GM19455 (cell line): Measurements from ENCODE around the gene TSKS.

Experiments used
- ATAC-seq: cut with Tn5 transposase; IDR thresholded peaks from one replicate; pipeline ENCODE4 v1.9.1; 2021; ENCODE audit not compliant: unreplicated experiment

Gene TSKS

GRCh38 chr19:49763230-49763629 is at the start of gene TSKS:
TSS of gene TSKS (minus strand) at chr19:49763306. CDS start at chr19:49763247, 59 bp downstream.
- ATAC-seq: no peak

GRCh38 chr19:49812452-49812996 is 49.4 kb upstream of the TSKS start:
- no peak for ATAC-seq

- ATAC-seq: no peak
Observed at GRCh38 chr19:49811328-49811727, 48.2 kb upstream of the TSKS start.

GRCh38 chr19:49809941-49810389 is 46.9 kb upstream of the TSKS start:
- no peak for ATAC-seq

GRCh38 chr19:49809160-49809940 is 46.2 kb upstream of the TSKS start:
- no peak for ATAC-seq

- no peak for ATAC-seq
Observed at GRCh38 chr19:49808711-49809159, 45.6 kb upstream of the TSKS start.

- no peak for ATAC-seq
Observed at GRCh38 chr19:49807904-49808675, 45.0 kb upstream of the TSKS start.

- ATAC-seq: no peak
Observed at GRCh38 chr19:49807058-49807903, 44.2 kb upstream of the TSKS start.

GRCh38 chr19:49806620-49806959 is 43.5 kb upstream of the TSKS start:
- ATAC-seq: no peak

GRCh38 chr19:49805822-49806619 is 42.9 kb upstream of the TSKS start:
- no peak for ATAC-seq

GRCh38 chr19:49803529-49803856 is 40.4 kb upstream of the TSKS start:
- ATAC-seq: no peak

GRCh38 chr19:49802836-49803528 is 39.9 kb upstream of the TSKS start:
- ATAC-seq: no peak

- ATAC-seq: no peak
Observed at GRCh38 chr19:49801966-49802661, 39.0 kb upstream of the TSKS start.

- no peak for ATAC-seq
Observed at GRCh38 chr19:49801401-49801888, 38.3 kb upstream of the TSKS start.

GRCh38 chr19:49800771-49801170 is 37.7 kb upstream of the TSKS start:
- no peak for ATAC-seq

- ATAC-seq: no peak
Observed at GRCh38 chr19:49799798-49800376, 36.8 kb upstream of the TSKS start.

GRCh38 chr19:49799271-49799797 is 36.2 kb upstream of the TSKS start:
- ATAC-seq: no peak

- no peak for ATAC-seq
Observed at GRCh38 chr19:49798574-49798973, 35.5 kb upstream of the TSKS start.
